Thoracic aorta (tissue), 2 donors: ENCODE data around the gene TTC1. TPM values are rescaled to one million over a fixed set of nuclear protein-coding genes. Genes with fewer than 3 reads are reported as not detected.
"Not testable (repeated sequence)": the region's sequence is repeated elsewhere in the genome, so short reads cannot be mapped to it uniquely, and the experiment has no call there.

Source experiments
- ATAC-seq: fragments of 150-250 bp; one replicate; pipeline ENCODE4 v1.8.0; 2017; ENCODE audit warnings: low read depth; ENCODE audit not compliant: insufficient number of reproducible peaks, low FRiP score
- DNase-seq: peaks from one replicate; pipeline ENCODE4 v3.0.0-alpha.2; 2020; ENCODE audit warnings: low spot score
- H3K27ac ChIP-seq, 2 donors: fragments of 200-600 bp; sonication (generic); 1 replicate in 1 of 2; 2 replicates in 1 of 2; pipeline ENCODE4 v1.5.1; 2016; ENCODE audit warnings: mild to moderate bottlenecking in 2 of 2, moderate library complexity in 2 of 2
- H3K27me3 ChIP-seq: fragments of 200-600 bp; sonication (generic); replicated peaks from 2 replicates; pipeline ENCODE4 v1.6.0; 2016; ENCODE audit warnings: mild to moderate bottlenecking; ENCODE audit not compliant: insufficient read depth
- H3K36me3 ChIP-seq: fragments of 200-600 bp; sonication (generic); one replicate; pipeline ENCODE4 v1.5.1; 2016
- H3K4me1 ChIP-seq, 2 donors: fragments of 200-600 bp; sonication (generic); 1 replicate in 1 of 2; 2 replicates in 1 of 2; pipeline versions ENCODE4 v1.5.1 to v1.6.0; 2016; ENCODE audit warnings: low read depth in 2 of 2, mild to moderate bottlenecking in 1 of 2; ENCODE audit not compliant: control insufficient read depth in 1 of 2
- H3K4me3 ChIP-seq: fragments of 200-600 bp; sonication (generic); 2 replicates; pipeline ENCODE4 v1.5.1; 2016; ENCODE audit warnings: mild to moderate bottlenecking
- H3K9me3 ChIP-seq: fragments of 200-600 bp; sonication (generic); 2 replicates; pipeline ENCODE4 v1.5.1; 2016
- CTCF ChIP-seq: fragments of 200-600 bp; sonication (generic); IDR thresholded peaks from one replicate; pipeline ENCODE4 v1.5.1; 2019; ENCODE audit warnings: antibody characterized with exemption
- total RNA-seq, 2 donors: library from RNA; depleted of rRNA; stranded (reverse); fragments of >200 nt; gene quantifications; one replicate each; pipeline versions ENCODE4 v1.1.0 to v1.2.3, GENCODE V29; 2016

TTC1 gene
- total RNA-seq, 2 donors from 2014 or later, result 20.7 to 21.8 TPM

GRCh38 chr5:159995907-159996306 lies 13.0 kb upstream of the TTC1 start:
- Histone ChIP-seq H3K36me3 (no peaks in the 10 kb centered on the region), H3K27me3 (no peaks in the 10 kb centered on the region), H3K4me3 (no peak overlapping the region), H3K27ac (no peak overlapping the region), H3K9me3 (peaks cover 4% of the 10 kb centered on the region), H3K4me1 (no peaks in the 10 kb centered on the region)
- no peak for DNase-seq
- no peak for TF ChIP-seq CTCF
- ATAC-seq, result no peak

- Histone ChIP-seq H3K4me1 (no peaks in the 10 kb centered on the region), H3K27me3 (no peaks in the 10 kb centered on the region), H3K27ac (no peak overlapping the region), H3K4me3 (no peak overlapping the region), H3K9me3 (no peaks in the 10 kb centered on the region), H3K36me3 (no peaks in the 10 kb centered on the region)
- ATAC-seq, result no peak
- TF ChIP-seq CTCF, result no peak
- no peak for DNase-seq
Measured at GRCh38 chr5:160001457-160001856, 7.5 kb upstream of the TTC1 start.

DNA sequence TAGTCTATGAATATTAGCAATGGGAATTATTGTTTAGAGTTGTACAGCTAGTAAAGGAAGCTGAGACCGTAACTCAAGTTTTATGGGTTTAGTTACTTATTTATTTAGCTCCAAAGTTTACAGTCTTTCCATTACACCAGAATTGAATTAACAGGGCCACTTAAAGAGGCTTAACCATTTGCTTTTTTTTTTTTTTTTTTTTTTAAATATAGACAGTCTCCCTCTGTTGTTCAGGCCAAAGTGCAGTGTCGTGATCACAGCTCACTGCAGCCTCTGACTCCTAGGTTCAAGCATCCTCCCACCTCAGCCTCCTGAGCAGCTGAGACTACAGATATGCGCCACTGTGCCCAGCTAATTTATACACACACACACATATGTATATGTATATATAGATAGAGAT lies 1.4 kb upstream of the TTC1 start:
- Histone ChIP-seq H3K4me1 (peaks cover 21 to 22% of the 10 kb centered on the region in 2 donors), H3K36me3 (peaks cover 6% of the 10 kb centered on the region), H3K27ac (no peak overlapping the region), H3K4me3 (no peak overlapping the region), H3K27me3 (no peaks in the 10 kb centered on the region), H3K9me3 (no peaks in the 10 kb centered on the region)
- no peak for TF ChIP-seq CTCF
- ATAC-seq, result no peak
- no peak for DNase-seq

- not testable (repeated sequence) for ATAC-seq, DNase-seq, H3K27me3 ChIP-seq, H3K36me3 ChIP-seq, H3K9me3 ChIP-seq
- Histone ChIP-seq H3K4me1 (peaks cover 21 to 22% of the 10 kb centered on the region in 2 donors), H3K4me3 (peak overlapping the region; percentile 82), H3K27ac (peak overlapping the region in 1 of 2 donors; percentile 29)
Measured at GRCh38 chr5:160008529-160008876, 436 bp upstream of the TTC1 start.

GRCh38 chr5:160009591-160009989 lies 651 bp downstream of the TTC1 start:
- Histone ChIP-seq H3K36me3 (peaks cover 6% of the 10 kb centered on the region), H3K27ac (peak overlapping the region; percentile 72 to 73), H3K4me1 (peaks cover 21 to 22% of the 10 kb centered on the region in 2 donors), H3K4me3 (peak overlapping the region; percentile 82), H3K27me3 (no peaks in the 10 kb centered on the region), H3K9me3 (no peaks in the 10 kb centered on the region)
- DNase-seq, result no peak
- no peak for ATAC-seq
- TF ChIP-seq CTCF, result no peak

- H3K9me3 ChIP-seq, result no peaks in the 10 kb centered on the region
- no peak overlapping the region for H3K27ac ChIP-seq
- H3K4me3 ChIP-seq, result no peak overlapping the region
- no peaks in the 10 kb centered on the region for H3K27me3 ChIP-seq
- TF ChIP-seq CTCF, result no peak
- H3K36me3 ChIP-seq, result peaks cover 6% of the 10 kb centered on the region
- ATAC-seq (no peak), DNase-seq (no peak)
- H3K4me1 ChIP-seq, result peaks cover 21 to 22% of the 10 kb centered on the region in 2 donors
Measured at GRCh38 chr5:160011471-160011870, 2.5 kb downstream of the TTC1 start.

DNA sequence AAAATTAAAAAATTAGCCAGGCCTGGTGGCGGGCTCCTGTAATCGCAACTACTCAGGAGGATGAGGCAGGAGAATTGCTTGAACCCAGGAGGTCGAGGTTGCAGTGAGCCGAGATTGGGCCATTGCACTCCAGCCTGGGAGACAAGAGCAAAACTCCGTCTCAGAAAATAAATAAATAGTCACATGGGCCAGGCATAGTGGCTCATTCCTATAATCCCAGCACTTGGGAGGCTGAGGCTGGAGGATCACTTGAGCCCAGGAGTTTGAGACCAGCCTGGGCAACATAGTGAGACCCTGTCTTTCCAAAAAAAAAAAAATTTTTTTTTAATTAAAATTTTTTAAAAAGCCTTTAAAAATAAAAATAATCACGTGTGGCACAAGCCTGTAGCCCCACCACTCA lies 5.3 kb downstream of the TTC1 start:
- DNase-seq, ATAC-seq, H3K27me3 ChIP-seq, H3K36me3 ChIP-seq, H3K27ac ChIP-seq, H3K4me3 ChIP-seq, H3K9me3 ChIP-seq: not testable (repeated sequence)
- peaks cover 18 to 22% of the 10 kb centered on the region in 2 donors for H3K4me1 ChIP-seq
